A549 (cell line): Measurements from ENCODE around the gene ZDHHC24. TPM values are rescaled to one million over a fixed set of nuclear protein-coding genes. Genes with fewer than 3 reads are reported as not detected.

Source experiments
- ATAC-seq, 2 experiments: fragments of 200-7000 bp in 1 of 2; fragments of >200 bp in 1 of 2; cut with Nextera tagmentation in 1 of 2; cut with Tn5 transposase in 1 of 2; 3 replicates each; pipeline versions ENCODE4 v1.8.0 to v1.9.1; 2018 to 2020; ENCODE audit warnings: mild to moderate bottlenecking in 1 of 2, moderate library complexity in 1 of 2
- CTCF ChIA-PET: fragments of 300-600 bp; sonication (Branson Sonifier 250); formaldehyde crosslinking; extraction: SDS; loops from one replicate; lab custom pipeline; 2021; ENCODE audit warnings: antibody characterized with exemption, inconsistent platforms; lab: Yijun Ruan, JAX
- POLR2A ChIA-PET: fragments of 350-600 bp; formaldehyde crosslinking; extraction: SDS; loops from one replicate; lab custom pipeline; 2021; ENCODE audit warnings: antibody characterized with exemption, inconsistent platforms; lab: Yijun Ruan, JAX
- DNase-seq, 2 experiments: peaks; one replicate each; pipeline versions ENCODE4 v3.0.0 to v3.0.0-alpha.2; 2011 to 2016; ENCODE audit warnings: low read depth in 1 of 2, low spot score in 1 of 2
- FAIRE-seq: peaks from 2 replicates; lab custom pipeline; 2011; peaks lifted over from hg19 to GRCh38; lab: Jason Lieb, UNC
- H3K27ac ChIP-seq, 2 experiments: fragments of >200 bp; sonication (Bioruptor Twin); formaldehyde crosslinking; 3 replicates each; pipeline ENCODE4 v1.5.1; 2016 to 2017
- H3K4me1 ChIP-seq: fragments of >200 bp; sonication (Bioruptor Twin); formaldehyde crosslinking; 3 replicates; pipeline ENCODE4 v1.6.1; 2016
- H3K4me2 ChIP-seq: fragments of >200 bp; sonication (Bioruptor Twin); formaldehyde crosslinking; 3 replicates; pipeline ENCODE4 v1.6.1; 2016
- H3K4me3 ChIP-seq: fragments of >200 bp; sonication (Bioruptor Twin); formaldehyde crosslinking; 3 replicates; pipeline ENCODE4 v1.5.1; 2016
- H3K9me3 ChIP-seq: fragments of >200 bp; sonication (Bioruptor Twin); formaldehyde crosslinking; 3 replicates; pipeline ENCODE4 v1.6.1; 2016
- CBX2 ChIP-seq: fragments of 200-600 bp; sonication (generic); IDR thresholded peaks from 2 replicates; pipeline ENCODE4 v1.6.1; 2016; ENCODE audit warnings: low read depth, mild to moderate bottlenecking, borderline replicate concordance
- CBX8 ChIP-seq: fragments of 200-600 bp; sonication (generic); IDR thresholded peaks from 2 replicates; pipeline ENCODE4 v1.6.1; 2016
- CEBPB ChIP-seq, 2 experiments: fragments of >200 bp in 1 of 2; sonication (Bioruptor Twin) in 1 of 2; formaldehyde crosslinking in 1 of 2; IDR thresholded peaks; 2 replicates each; pipeline ENCODE4 v1.6.1; 2012 to 2016
- CHD2 ChIP-seq: fragments of 150-350 bp; IDR thresholded peaks from 2 replicates; pipeline ENCODE4 v1.6.1; 2014; ENCODE audit warnings: low read length; ENCODE audit not compliant: partially characterized antibody
- CTCF ChIP-seq: fragments of >200 bp; sonication (Bioruptor Twin); formaldehyde crosslinking; IDR thresholded peaks from 3 replicates; pipeline ENCODE4 v1.5.1; 2016
- EHMT2 ChIP-seq: fragments of 200-600 bp; sonication (generic); IDR thresholded peaks from 2 replicates; pipeline ENCODE4 v1.6.1; 2016; ENCODE audit warnings: antibody characterized with exemption, low read depth, mild to moderate bottlenecking, moderate library complexity
- EP300 ChIP-seq, 2 experiments: fragments of >200 bp; sonication (Bioruptor Twin); formaldehyde crosslinking; IDR thresholded peaks; 2 replicates in 1 of 2; 3 replicates in 1 of 2; pipeline ENCODE4 v1.6.1; 2016 to 2017
- FOSB ChIP-seq: fragments of 250-450 bp; sonication (Bioruptor Pico); IDR thresholded peaks from 2 replicates; pipeline ENCODE4 v1.5.0; 2020; ENCODE audit warnings: mild to moderate bottlenecking, moderate library complexity
- FOSL2 ChIP-seq, 2 experiments: fragments of 450-650 bp in 1 of 2; fragments of >200 bp in 1 of 2; sonication (Bioruptor Twin) in 1 of 2; formaldehyde crosslinking; IDR thresholded peaks; 2 replicates each; pipeline versions ENCODE4 v1.5.0 to v1.6.1; 2016 to 2020; ENCODE audit warnings: mild to moderate bottlenecking in 1 of 2, moderate library complexity in 1 of 2
- FOXS1 ChIP-seq: fragments of 250-450 bp; sonication (Bioruptor Pico); IDR thresholded peaks from 2 replicates; pipeline ENCODE4 v1.5.0; 2020; ENCODE audit warnings: mild to moderate bottlenecking, moderate library complexity
- HDAC2 ChIP-seq: fragments of 200-600 bp; sonication (generic); IDR thresholded peaks from 2 replicates; pipeline ENCODE4 v1.6.1; 2016
- HEYL ChIP-seq: fragments of 250-450 bp; sonication (Bioruptor Pico); IDR thresholded peaks from 2 replicates; pipeline ENCODE4 v1.8.0; 2021; ENCODE audit warnings: mild to moderate bottlenecking, moderate library complexity
- HMGXB4 ChIP-seq: fragments of 250-450 bp; sonication (Bioruptor Pico); IDR thresholded peaks from 2 replicates; pipeline ENCODE4 v1.5.0; 2021; ENCODE audit warnings: mild to moderate bottlenecking, moderate library complexity, borderline replicate concordance
- HOXA7 ChIP-seq: fragments of 250-450 bp; sonication (Bioruptor Pico); IDR thresholded peaks from 2 replicates; pipeline ENCODE4 v1.5.0; 2020; ENCODE audit warnings: mild to moderate bottlenecking, moderate library complexity
- JUN ChIP-seq, 2 experiments: fragments of >200 bp; sonication (Bioruptor Twin); formaldehyde crosslinking; IDR thresholded peaks; 2 replicates in 1 of 2; 3 replicates in 1 of 2; pipeline ENCODE4 v1.6.1; 2016 to 2017
- KDM1A ChIP-seq: fragments of 200-600 bp; sonication (generic); IDR thresholded peaks from 2 replicates; pipeline ENCODE4 v1.6.1; 2016; ENCODE audit warnings: low read depth, mild to moderate bottlenecking
- NPAS2 ChIP-seq: fragments of 250-450 bp; sonication (Bioruptor Pico); IDR thresholded peaks from 2 replicates; pipeline ENCODE4 v1.8.0; 2022; ENCODE audit warnings: mild to moderate bottlenecking, moderate library complexity, borderline replicate concordance
- PHF8 ChIP-seq: fragments of 200-600 bp; sonication (generic); IDR thresholded peaks from 2 replicates; pipeline ENCODE4 v1.6.1; 2016; ENCODE audit warnings: low read depth, mild to moderate bottlenecking, antibody characterized with exemption, moderate library complexity, borderline replicate concordance
- POLR2AphosphoS2 ChIP-seq: conservative IDR thresholded peaks from 2 replicates; pipeline ENCODE4 v1.6.1; 2012; ENCODE audit warnings: low read length, improper control_type of control experiment, inconsistent platforms
- RARB ChIP-seq: fragments of 250-450 bp; sonication (Bioruptor Pico); IDR thresholded peaks from 2 replicates; pipeline ENCODE4 v1.8.0; 2021; ENCODE audit warnings: mild to moderate bottlenecking, moderate library complexity
- RCOR1 ChIP-seq: fragments of 150-350 bp; IDR thresholded peaks from 2 replicates; pipeline ENCODE4 v1.6.1; 2014; ENCODE audit warnings: antibody characterized with exemption, low read length, low read depth
- REST ChIP-seq: fragments of 200-600 bp; sonication (generic); IDR thresholded peaks from 2 replicates; pipeline ENCODE4 v1.6.1; 2016; ENCODE audit warnings: antibody characterized with exemption, mild to moderate bottlenecking, moderate library complexity
- RNF2 ChIP-seq: fragments of 200-600 bp; sonication (generic); IDR thresholded peaks from 2 replicates; pipeline ENCODE4 v1.6.1; 2016; ENCODE audit warnings: low read depth, mild to moderate bottlenecking, antibody characterized with exemption, moderate library complexity, borderline replicate concordance
- TFCP2L1 ChIP-seq: fragments of 250-450 bp; sonication (Bioruptor Pico); IDR thresholded peaks from 2 replicates; pipeline ENCODE4 v1.5.0; 2021; ENCODE audit warnings: mild to moderate bottlenecking
- TP53 ChIP-seq: fragments of 250-450 bp; sonication (Bioruptor Pico); IDR thresholded peaks from 2 replicates; pipeline ENCODE4 v1.5.0; 2021; ENCODE audit warnings: mild to moderate bottlenecking, moderate library complexity
- USF2 ChIP-seq: fragments of 450-650 bp; IDR thresholded peaks from 2 replicates; pipeline ENCODE4 v1.6.1; 2014; ENCODE audit warnings: antibody characterized with exemption
- ZC3H11A ChIP-seq: fragments of 450-650 bp; IDR thresholded peaks from 2 replicates; pipeline ENCODE4 v1.6.1; 2014; ENCODE audit warnings: antibody characterized with exemption, mild to moderate bottlenecking
- WGBS: methylation state at CpG from one replicate; pipeline ENCODE4 v1.1.6; 2017; ENCODE audit errors: missing lambda C conversion rate; 5-methylcytosine and 5-hydroxymethylcytosine counted together
- polyA plus RNA-seq, 4 experiments: library from polyadenylated mRNA; depleted of rRNA in 3 of 4; stranded (reverse); fragments of >200 nt; fragmentation: RNase III in 1 of 4; extraction: RNeasy Plus Mini Kit Qiagen cat#74134 plus additional on column Dnase treatment in 1 of 4; gene quantifications; 2 replicates in 3 of 4; 3 replicates in 1 of 4; pipeline ENCODE4 v1.2.3, GENCODE V29; 2011 to 2017

The ZDHHC24 gene
- polyA plus RNA-seq, 2 of the 4 experiments (the other 2 are of a cell fraction), result 8.6 to 8.7 TPM

GRCh38 chr11:66568124-66568916, 22.5 kb upstream of the ZDHHC24 start, which contains the start of gene CTSF (continued):
- TF ChIP-seq PHF8 (no peak), FOXS1 (CRISPR knock-in tag) (peak; percentile 84; the same call in 1 of the 2 replicates), HEYL (CRISPR knock-in tag) (no peak), CHD2 (no peak), TP53 (CRISPR knock-in tag) (peak; percentile 63; the same call in 1 of the 2 replicates), CBX8 (no peak), EP300 (IDR thresholded peaks at IDR 0.05) (no peak), HDAC2 (no peak), CTCF (no peak)

- CTCF ChIA-PET, result interaction anchor here (0.9 to 2.5 kb wide), 7 partner anchors 10 to 137 kb away, joined by 3 to 16 read pairs (median 4); partner anchors contain the start of genes CCDC87, CCS, RBM14 and RBM4B
- H3K4me1 ChIP-seq, result peaks cover 5% of the 10 kb centered on the region; the same call in 1 of the 3 replicates
- POLR2A ChIA-PET, result interaction anchor here (1.8 to 2.2 kb wide), 3 partner anchors 22 to 71 kb away, joined by 5 to 10 read pairs (median 9); partner anchors contain the start of genes RBM14, RBM4 and ZDHHC24
- WGBS, result 87% methylated on average over 15 of the region's 15 CpGs
- peak in 1 of 2 experiments; percentile 8; a peak in 1 of 6 replicates for ATAC-seq
- peak overlapping the region; percentile 80 to 87; a peak in 5 of 6 replicates for H3K27ac ChIP-seq
- peak overlapping the region; percentile 68 for H3K4me3 ChIP-seq
- H3K4me2 ChIP-seq, result peak overlapping the region; percentile 99
- DNase-seq, result no peak
- no peak for FAIRE-seq
- no peaks in the 10 kb centered on the region for H3K9me3 ChIP-seq
- TF ChIP-seq FOSB (CRISPR knock-in tag) (no peak), RCOR1 (no peak), HMGXB4 (no peak), CBX2 (no peak), HOXA7 (CRISPR knock-in tag) (no peak), RARB (no peak), JUN (IDR thresholded peaks at IDR 0.05) (no peak), KDM1A (no peak), EHMT2 (no peak), TFCP2L1 (CRISPR knock-in tag) (no peak)
Observed at GRCh38 chr11:66567787-66568123, 21.9 kb upstream of the ZDHHC24 start.

GRCh38 chr11:66566221-66566620, 20.4 kb upstream of the ZDHHC24 start:
- Histone ChIP-seq H3K4me1 (peaks cover 5% of the 10 kb centered on the region; the same call in 1 of the 3 replicates), H3K4me2 (no peak overlapping the region), H3K4me3 (no peak overlapping the region), H3K9me3 (no peaks in the 10 kb centered on the region), H3K27ac (no peak overlapping the region)
- POLR2A ChIA-PET, result no interaction called here
- CTCF ChIA-PET, result interaction anchor here (1.0 kb wide), 1 partner anchor 26 kb away, joined by 3 read pairs; no protein-coding TSS in a partner anchor
- ATAC-seq (no peak), DNase-seq (no peak), FAIRE-seq (no peak)
- 73% methylated on average over 8 of the region's 8 CpGs for WGBS
- TF ChIP-seq REST, result no peak
- no peak for TF ChIP-seq CEBPB (IDR thresholded peaks at IDR 0.05)
- no peak for TF ChIP-seq FOSL2 (IDR thresholded peaks at IDR 0.05)
- no peak for TF ChIP-seq FOSL2 (CRISPR knock-in tag; IDR thresholded peaks at IDR 0.05)
- TF ChIP-seq PHF8, result no peak
- no peak for TF ChIP-seq TP53 (CRISPR knock-in tag)
- no peak for TF ChIP-seq USF2
- no peak for TF ChIP-seq POLR2AphosphoS2
- no peak for TF ChIP-seq EP300 (IDR thresholded peaks at IDR 0.05)
- TF ChIP-seq NPAS2 (CRISPR knock-in tag), result no peak
- no peak for TF ChIP-seq ZC3H11A
- no peak for TF ChIP-seq RNF2
